Calu3 (cell line): Measurements from ENCODE around the gene PEX5L. TPM values are rescaled to one million over a fixed set of nuclear protein-coding genes. Genes with fewer than 3 reads are reported as not detected.

Experiments used
- BruUV-seq: library from RNA; stranded (reverse); fragments of 400-500 nt; replicated peaks from 2 replicates; lab custom pipeline; 2021; lab: Mats Ljungman, UMichigan
- CTCF ChIA-PET: fragments of 300-600 bp; sonication (Branson Sonifier 250); formaldehyde crosslinking; loops from one replicate; lab custom pipeline; 2022; ENCODE audit warnings: antibody characterized with exemption; lab: Charles Lee
- DNase-seq: peaks from one replicate; pipeline ENCODE4 v3.0.0; 2022
- H3K27ac Mint-ChIP-seq: one replicate; pipeline ENCODE4 v1.8.0; 2022; ENCODE audit warnings: mixed read lengths; ENCODE audit not compliant: unreplicated experiment
- H3K27me3 Mint-ChIP-seq: one replicate; pipeline ENCODE4 v1.8.0; 2022; ENCODE audit warnings: mixed read lengths; ENCODE audit not compliant: unreplicated experiment
- H3K36me3 Mint-ChIP-seq: one replicate; pipeline ENCODE4 v1.8.0; 2022; ENCODE audit warnings: mild to moderate bottlenecking, moderate library complexity, mixed read lengths; ENCODE audit not compliant: insufficient read depth, unreplicated experiment
- H3K4me1 Mint-ChIP-seq: one replicate; pipeline ENCODE4 v1.8.0; 2022; ENCODE audit warnings: mild to moderate bottlenecking, low read depth, mixed read lengths; ENCODE audit not compliant: unreplicated experiment
- H3K4me3 Mint-ChIP-seq: one replicate; pipeline ENCODE4 v1.8.0; 2022; ENCODE audit warnings: mild to moderate bottlenecking, low read depth, moderate library complexity, mixed read lengths; ENCODE audit not compliant: unreplicated experiment
- H3K9me3 Mint-ChIP-seq: one replicate; pipeline ENCODE4 v1.8.0; 2022; ENCODE audit warnings: low read depth, mixed read lengths; ENCODE audit not compliant: unreplicated experiment
- intact Hi-C: fragments of 100-400 bp; cut with micrococcal nuclease; formaldehyde crosslinking; loops from one replicate; pipeline ENCODE4 v1.10.0; 2022; ENCODE audit not compliant: unreplicated experiment
- total RNA-seq: library from RNA; stranded (reverse); gene quantifications from 2 replicates; pipeline ENCODE4 v1.2.3, GENCODE V29; 2022
- TF ChIP-seq, protein P1 (sequence below): fragments of 200-600 bp; IDR thresholded peaks from one replicate; pipeline ENCODE4 v1.8.0; 2022; ENCODE audit warnings: antibody characterized with exemption; ENCODE audit not compliant: unreplicated experiment

The PEX5L gene
- total RNA-seq, 1 experiment from 2014 or later, result not detected

DNA sequence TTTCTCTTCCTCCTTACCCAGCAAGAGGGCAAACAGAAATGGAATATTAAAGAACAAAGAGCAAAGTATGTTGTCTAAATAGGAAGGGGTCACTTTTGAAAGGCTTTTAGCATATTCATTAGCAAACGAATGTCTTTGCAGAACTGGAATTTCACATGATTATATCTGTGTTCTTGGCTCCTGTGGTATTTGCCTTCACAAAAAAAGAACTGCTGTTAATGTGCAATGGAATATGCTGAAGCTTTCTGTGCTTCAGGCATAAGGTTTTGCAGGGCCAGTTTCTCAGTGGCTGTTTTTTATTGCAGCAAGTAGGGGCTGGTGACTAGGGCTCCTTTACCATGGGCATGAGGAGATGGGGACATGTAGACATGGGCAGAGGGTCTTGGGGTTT is 210.5 kb downstream of the PEX5L start:
- no peaks in the 10 kb centered on the region for H3K27me3 Mint-ChIP-seq
- no peak for DNase-seq
- no peak overlapping the region for H3K4me3 Mint-ChIP-seq
- no peaks in the 10 kb centered on the region for H3K9me3 Mint-ChIP-seq
- intact Hi-C loops, result no loop called here
- no peaks in the 10 kb centered on the region for H3K4me1 Mint-ChIP-seq
- CTCF ChIA-PET, result no interaction called here
- no TSS peak for BruUV-seq
- TF ChIP-seq, protein P1, sequence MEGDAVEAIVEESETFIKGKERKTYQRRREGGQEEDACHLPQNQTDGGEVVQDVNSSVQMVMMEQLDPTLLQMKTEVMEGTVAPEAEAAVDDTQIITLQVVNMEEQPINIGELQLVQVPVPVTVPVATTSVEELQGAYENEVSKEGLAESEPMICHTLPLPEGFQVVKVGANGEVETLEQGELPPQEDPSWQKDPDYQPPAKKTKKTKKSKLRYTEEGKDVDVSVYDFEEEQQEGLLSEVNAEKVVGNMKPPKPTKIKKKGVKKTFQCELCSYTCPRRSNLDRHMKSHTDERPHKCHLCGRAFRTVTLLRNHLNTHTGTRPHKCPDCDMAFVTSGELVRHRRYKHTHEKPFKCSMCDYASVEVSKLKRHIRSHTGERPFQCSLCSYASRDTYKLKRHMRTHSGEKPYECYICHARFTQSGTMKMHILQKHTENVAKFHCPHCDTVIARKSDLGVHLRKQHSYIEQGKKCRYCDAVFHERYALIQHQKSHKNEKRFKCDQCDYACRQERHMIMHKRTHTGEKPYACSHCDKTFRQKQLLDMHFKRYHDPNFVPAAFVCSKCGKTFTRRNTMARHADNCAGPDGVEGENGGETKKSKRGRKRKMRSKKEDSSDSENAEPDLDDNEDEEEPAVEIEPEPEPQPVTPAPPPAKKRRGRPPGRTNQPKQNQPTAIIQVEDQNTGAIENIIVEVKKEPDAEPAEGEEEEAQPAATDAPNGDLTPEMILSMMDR, result no peak
- H3K36me3 Mint-ChIP-seq, result no peaks in the 10 kb centered on the region
- no peak overlapping the region for H3K27ac Mint-ChIP-seq

DNA sequence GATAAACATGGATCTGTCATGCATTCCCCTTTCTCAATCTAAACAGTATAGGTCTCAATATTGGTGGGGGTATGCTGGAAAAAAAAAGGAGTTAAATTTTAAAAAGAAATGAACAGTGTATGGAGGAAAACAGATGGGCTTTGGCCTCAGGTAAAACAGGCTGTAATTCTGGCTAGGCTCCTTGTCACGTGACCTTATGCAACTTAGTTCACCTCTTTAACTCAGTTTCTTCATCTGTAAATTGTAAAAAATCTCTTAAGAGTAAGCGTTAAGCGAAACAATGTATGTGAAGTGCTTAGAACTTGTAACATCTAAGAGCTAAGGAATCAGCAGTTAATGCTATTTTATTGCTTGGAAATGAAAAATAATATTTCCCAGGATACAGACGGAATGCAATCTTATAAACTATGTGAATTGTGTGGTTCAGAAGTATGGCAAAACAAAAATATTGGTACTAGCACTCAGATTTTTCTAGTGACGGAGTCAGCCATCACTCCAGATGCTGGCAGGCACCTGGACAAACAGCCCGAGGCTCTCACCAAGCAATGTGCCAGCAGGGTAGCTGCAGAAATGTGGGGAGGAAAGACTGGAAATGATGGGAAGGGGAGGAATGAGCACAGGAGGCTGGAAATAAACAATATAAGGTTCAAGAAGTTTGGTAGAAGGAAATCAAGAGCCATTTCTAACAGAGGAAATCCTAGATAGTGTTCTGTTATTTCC is 211.1 kb downstream of the PEX5L start:
- Mint-ChIP-seq H3K27me3 (no peaks in the 10 kb centered on the region), H3K4me3 (no peak overlapping the region), H3K9me3 (no peaks in the 10 kb centered on the region), H3K4me1 (no peaks in the 10 kb centered on the region), H3K27ac (no peak overlapping the region), H3K36me3 (no peaks in the 10 kb centered on the region)
- DNase-seq, result no peak
- TF ChIP-seq, protein P1, result no peak
- CTCF ChIA-PET, result interaction anchor here (0.7 kb wide), 1 partner anchor 742 kb away, joined by 3 read pairs; no protein-coding TSS in a partner anchor
- intact Hi-C loops, result no loop called here
- BruUV-seq, result no TSS peak

DNA sequence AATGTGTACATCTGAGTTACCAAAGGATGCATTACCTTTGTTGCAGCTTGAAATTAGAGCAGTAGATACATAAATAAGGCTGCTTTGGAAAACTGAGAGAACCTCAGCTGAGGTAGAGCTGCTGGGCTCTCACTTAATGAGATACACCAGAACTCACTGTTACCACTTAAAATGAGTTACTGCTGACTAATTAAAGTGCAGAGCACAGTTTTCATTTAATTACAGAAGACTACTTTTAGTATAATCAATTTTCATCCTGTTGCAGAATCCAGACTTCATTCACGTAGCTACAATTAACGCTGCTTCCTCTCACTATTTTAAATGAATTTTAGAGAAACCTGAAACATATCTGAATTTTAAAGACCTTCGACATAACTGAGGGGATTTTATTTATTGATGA is 214.4 kb downstream of the PEX5L start:
- CTCF ChIA-PET, result interaction anchor here (0.6 kb wide), 1 partner anchor 45 kb away, joined by 3 read pairs; no protein-coding TSS in a partner anchor
- Mint-ChIP-seq H3K4me1 (no peaks in the 10 kb centered on the region), H3K4me3 (no peak overlapping the region), H3K9me3 (no peaks in the 10 kb centered on the region), H3K27me3 (no peaks in the 10 kb centered on the region), H3K27ac (no peak overlapping the region), H3K36me3 (no peaks in the 10 kb centered on the region)
- TF ChIP-seq, protein P1, result no peak
- intact Hi-C loops, result no loop called here
- BruUV-seq, result no TSS peak
- DNase-seq, result no peak

- Mint-ChIP-seq H3K4me1 (no peaks in the 10 kb centered on the region), H3K4me3 (no peak overlapping the region), H3K9me3 (no peaks in the 10 kb centered on the region), H3K27ac (no peak overlapping the region), H3K27me3 (no peaks in the 10 kb centered on the region), H3K36me3 (no peaks in the 10 kb centered on the region)
- intact Hi-C loops, result no loop called here
- DNase-seq, result no peak
- no TSS peak for BruUV-seq
- TF ChIP-seq, protein P1, result no peak
- CTCF ChIA-PET, result no interaction called here
Measured at GRCh38 chr3:179819379-179819778, 217.4 kb downstream of the PEX5L start.
